Omental fat pad (tissue), 4 donors: ENCODE measurements around the gene HSD17B2. TPM values are rescaled to one million over a fixed set of nuclear protein-coding genes. Genes with fewer than 3 reads are reported as not detected.
"Not testable (repeated sequence)": the region's sequence is repeated elsewhere in the genome, so short reads cannot be mapped to it uniquely, and the experiment has no call there.

Experiments
- ATAC-seq: fragments of 150-250 bp; one replicate; pipeline ENCODE4 v1.9.1; 2016; ENCODE audit warnings: mild to moderate bottlenecking, moderate library complexity; ENCODE audit not compliant: low FRiP score
- DNase-seq: peaks from one replicate; pipeline ENCODE4 v3.0.0-alpha.2; 2019; ENCODE audit warnings: low spot score
- total RNA-seq, 4 donors: library from RNA; depleted of rRNA; stranded (reverse); fragments of >200 nt; gene quantifications; one replicate each; pipeline ENCODE4 v1.1.0, GENCODE V29; 2016
- TF ChIP-seq, protein P1 (sequence below), 3 donors: fragments of 450-650 bp; IDR thresholded peaks; one replicate each; pipeline ENCODE4 v1.5.1; 2016 to 2017; ENCODE audit warnings: antibody characterized with exemption in 3 of 3, mild to moderate bottlenecking in 3 of 3, moderate library complexity in 2 of 3

Gene HSD17B2
- total RNA-seq, 4 donors from 2014 or later = 0.94 to 5.7 (median 1.6) TPM; not detected in 1

DNA sequence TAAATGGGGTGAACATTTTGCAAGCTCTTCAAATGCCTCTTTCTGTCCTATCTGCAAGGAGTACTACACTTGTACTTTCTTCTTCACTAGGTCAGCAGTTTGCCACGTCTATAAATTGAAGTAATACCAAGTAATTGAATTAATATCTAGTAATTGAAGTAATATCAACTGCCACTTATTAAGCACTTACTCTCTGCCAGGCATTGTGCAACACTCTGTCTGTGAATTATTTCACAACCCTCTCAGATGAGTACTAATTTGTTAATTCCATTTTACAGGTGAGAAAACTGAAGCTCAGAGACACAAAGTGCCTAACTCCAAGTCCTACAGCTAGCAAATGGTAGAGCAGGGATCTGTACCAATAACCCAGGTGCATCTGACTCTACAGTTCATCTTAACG lies 27.9 kb upstream of the HSD17B2 start:
- no peak for ATAC-seq
- TF ChIP-seq, protein P1, sequence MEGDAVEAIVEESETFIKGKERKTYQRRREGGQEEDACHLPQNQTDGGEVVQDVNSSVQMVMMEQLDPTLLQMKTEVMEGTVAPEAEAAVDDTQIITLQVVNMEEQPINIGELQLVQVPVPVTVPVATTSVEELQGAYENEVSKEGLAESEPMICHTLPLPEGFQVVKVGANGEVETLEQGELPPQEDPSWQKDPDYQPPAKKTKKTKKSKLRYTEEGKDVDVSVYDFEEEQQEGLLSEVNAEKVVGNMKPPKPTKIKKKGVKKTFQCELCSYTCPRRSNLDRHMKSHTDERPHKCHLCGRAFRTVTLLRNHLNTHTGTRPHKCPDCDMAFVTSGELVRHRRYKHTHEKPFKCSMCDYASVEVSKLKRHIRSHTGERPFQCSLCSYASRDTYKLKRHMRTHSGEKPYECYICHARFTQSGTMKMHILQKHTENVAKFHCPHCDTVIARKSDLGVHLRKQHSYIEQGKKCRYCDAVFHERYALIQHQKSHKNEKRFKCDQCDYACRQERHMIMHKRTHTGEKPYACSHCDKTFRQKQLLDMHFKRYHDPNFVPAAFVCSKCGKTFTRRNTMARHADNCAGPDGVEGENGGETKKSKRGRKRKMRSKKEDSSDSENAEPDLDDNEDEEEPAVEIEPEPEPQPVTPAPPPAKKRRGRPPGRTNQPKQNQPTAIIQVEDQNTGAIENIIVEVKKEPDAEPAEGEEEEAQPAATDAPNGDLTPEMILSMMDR (IDR thresholded peaks at IDR 0.05) = no peak
- no peak for DNase-seq

GRCh38 chr16:82008957-82009592 lies 26.0 kb upstream of the HSD17B2 start:
- DNase-seq (no peak), ATAC-seq (no peak)
- TF ChIP-seq, protein P1 (IDR thresholded peaks at IDR 0.05) = no peak

- not testable (repeated sequence) for DNase-seq, ATAC-seq
Measured at GRCh38 chr16:82009789-82010188, 25.3 kb upstream of the HSD17B2 start.

DNA sequence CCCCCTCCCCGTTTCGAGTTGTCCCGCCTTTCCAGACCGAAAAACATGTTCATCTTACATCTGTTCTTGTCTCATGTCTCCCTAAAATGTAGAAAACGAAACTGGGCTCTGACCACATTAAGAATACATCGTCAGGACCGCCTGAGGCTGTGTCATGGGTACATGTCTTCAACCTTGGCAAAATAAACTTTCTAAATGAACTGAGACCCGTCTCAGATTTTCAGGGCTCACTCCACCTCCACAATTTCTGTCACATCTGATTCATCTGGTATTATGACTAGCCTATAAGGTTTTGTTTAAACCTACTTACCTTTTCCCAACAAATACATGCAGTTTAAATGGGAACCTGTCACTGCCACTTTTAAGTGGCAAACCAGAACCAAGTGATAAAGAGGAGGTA lies 24.4 kb upstream of the HSD17B2 start:
- ATAC-seq = no peak
- TF ChIP-seq, protein P1 (IDR thresholded peaks at IDR 0.05) = no peak
- DNase-seq = no peak

GRCh38 chr16:82011199-82011641 lies 23.8 kb upstream of the HSD17B2 start, which contains the start of gene SDR42E1:
TSS of gene SDR42E1 (minus strand) at chr16:82011470. CDS start at chr16:82000858, 10,612 bp downstream.
- DNase-seq (no peak), ATAC-seq (peak; percentile 45)
- TF ChIP-seq, protein P1 (IDR thresholded peaks at IDR 0.05) = no peak

GRCh38 chr16:82013139-82013538 lies 21.9 kb upstream of the HSD17B2 start:
- TF ChIP-seq, protein P1 (IDR thresholded peaks at IDR 0.05) = no peak
- no peak for DNase-seq
- ATAC-seq = no peak

GRCh38 chr16:82016263-82016662 lies 18.8 kb upstream of the HSD17B2 start:
- ATAC-seq (no peak), DNase-seq (no peak)
- TF ChIP-seq, protein P1 (IDR thresholded peaks at IDR 0.05) = no peak
